Skeletal muscle tissue (tissue), 4 donors: ENCODE results near the gene GNA14. TPM values are rescaled to one million over a fixed set of nuclear protein-coding genes. Genes with fewer than 3 reads are reported as not detected.
"Not testable (repeated sequence)": the region's sequence is repeated elsewhere in the genome, so short reads cannot be mapped to it uniquely, and the experiment has no call there.

Source experiments
- H3K27ac ChIP-seq: one replicate; pipeline ENCODE4 v1.7.0; 2013; ENCODE audit warnings: mild to moderate bottlenecking, low read depth, low read length, inconsistent platforms
- H3K27me3 ChIP-seq, 3 donors: one replicate each; pipeline ENCODE4 v1.7.0; 2013; ENCODE audit warnings: low read length in 3 of 3; ENCODE audit not compliant: control insufficient read depth in 3 of 3, insufficient read depth in 3 of 3
- H3K36me3 ChIP-seq, 3 donors: one replicate each; pipeline ENCODE4 v1.7.0; 2013; ENCODE audit warnings: low read length in 3 of 3; ENCODE audit not compliant: control insufficient read depth in 3 of 3, insufficient read depth in 3 of 3
- H3K4me1 ChIP-seq, 3 donors: one replicate each; pipeline ENCODE4 v1.7.0; 2013; ENCODE audit warnings: low read length in 3 of 3, mild to moderate bottlenecking in 3 of 3; ENCODE audit not compliant: control insufficient read depth in 3 of 3, insufficient read depth in 3 of 3
- H3K4me3 ChIP-seq, 3 donors: one replicate each; pipeline ENCODE4 v1.7.0; 2013; ENCODE audit warnings: low read length in 3 of 3
- H3K9ac ChIP-seq, 3 donors: one replicate each; pipeline ENCODE4 v1.7.0; 2013; ENCODE audit warnings: low read length in 3 of 3, mild to moderate bottlenecking in 3 of 3, moderate library complexity in 2 of 3, low read depth in 1 of 3
- H3K9me3 ChIP-seq, 3 donors: one replicate each; pipeline ENCODE4 v1.7.0; 2013; ENCODE audit warnings: low read length in 3 of 3; ENCODE audit not compliant: control insufficient read depth in 3 of 3
- total RNA-seq: library from RNA; depleted of rRNA; stranded (reverse); fragments of >200 nt; gene quantifications from one replicate; pipeline ENCODE4 v1.2.3, GENCODE V29; 2014
- donor health status: Osteomylitis.

The GNA14 gene
- total RNA-seq, 1 donor from 2014 or later, result 3.7 TPM

DNA sequence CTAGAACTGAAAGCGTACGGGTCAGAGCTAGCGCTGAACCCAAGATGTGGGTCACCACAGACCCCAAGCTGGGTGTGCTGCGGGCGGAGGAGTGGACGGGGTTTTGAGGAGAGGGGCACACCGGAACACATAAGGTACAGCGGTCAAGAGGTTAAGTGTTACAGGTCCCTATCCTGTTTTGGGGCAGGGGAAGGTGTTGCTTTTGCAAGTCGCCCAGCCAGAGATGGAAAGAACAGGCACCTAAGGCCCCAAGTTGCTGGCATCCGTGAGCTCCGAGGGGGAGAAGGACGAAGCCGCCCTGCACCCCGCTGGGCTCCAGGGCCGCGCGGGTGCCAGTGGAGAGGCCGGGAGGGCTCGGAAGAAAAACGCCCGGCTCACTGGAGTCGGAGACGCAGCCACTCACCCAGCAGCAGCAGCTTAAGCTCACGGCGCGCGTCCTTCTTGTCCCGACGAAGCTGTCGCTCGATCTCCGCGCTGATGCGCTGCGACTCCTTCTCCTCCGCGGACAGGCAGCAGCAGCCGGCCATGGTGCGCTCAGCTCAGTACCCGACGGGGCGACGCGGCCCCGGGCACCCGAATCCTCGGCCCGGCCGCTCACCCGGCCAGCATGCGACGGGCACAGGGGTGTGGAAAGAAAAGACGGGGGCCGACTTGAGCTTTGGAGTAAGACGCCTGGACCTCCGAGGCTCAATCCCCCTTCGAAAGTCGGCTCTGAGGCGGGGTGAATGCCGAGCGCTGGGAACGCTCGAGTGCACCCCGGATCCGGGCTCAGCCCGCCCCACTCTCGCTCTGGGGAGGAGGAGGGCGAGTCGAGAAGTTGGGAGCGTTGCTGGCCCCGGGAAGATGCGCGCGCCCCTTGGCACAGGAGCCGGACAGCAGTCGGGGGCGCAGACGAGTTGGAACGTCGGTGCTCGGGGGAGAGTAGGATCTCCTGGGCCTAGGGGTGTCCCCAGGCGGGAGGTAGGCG, 572 bp downstream of the GNA14 start:
- peak overlapping the region; percentile 63 to 79 (median 74) for H3K4me3 ChIP-seq
- no peaks in the 10 kb centered on the region for H3K36me3 ChIP-seq
- peak overlapping the region; percentile 33 to 73 (median 47) for H3K9ac ChIP-seq
- no peaks in the 10 kb centered on the region for H3K9me3 ChIP-seq
- peaks cover 7 to 31% (median 24%) of the 10 kb centered on the region in 3 donors for H3K27me3 ChIP-seq
- H3K4me1 ChIP-seq, result peaks cover 5 to 15% (median 11%) of the 10 kb centered on the region in 3 donors
- peak overlapping the region; percentile 33 for H3K27ac ChIP-seq

- peaks cover 7 to 28% (median 26%) of the 10 kb centered on the region in 3 donors for H3K27me3 ChIP-seq
- peaks cover 5 to 10% (median 9%) of the 10 kb centered on the region in 3 donors for H3K4me1 ChIP-seq
- H3K4me3 ChIP-seq, result no peak overlapping the region
- no peaks in the 10 kb centered on the region for H3K36me3 ChIP-seq
- no peak overlapping the region for H3K9ac ChIP-seq
- H3K9me3 ChIP-seq, result no peaks in the 10 kb centered on the region
- H3K27ac ChIP-seq, result no peak overlapping the region
Measured at GRCh38 chr9:77643871-77644270, 4.3 kb downstream of the GNA14 start.

DNA sequence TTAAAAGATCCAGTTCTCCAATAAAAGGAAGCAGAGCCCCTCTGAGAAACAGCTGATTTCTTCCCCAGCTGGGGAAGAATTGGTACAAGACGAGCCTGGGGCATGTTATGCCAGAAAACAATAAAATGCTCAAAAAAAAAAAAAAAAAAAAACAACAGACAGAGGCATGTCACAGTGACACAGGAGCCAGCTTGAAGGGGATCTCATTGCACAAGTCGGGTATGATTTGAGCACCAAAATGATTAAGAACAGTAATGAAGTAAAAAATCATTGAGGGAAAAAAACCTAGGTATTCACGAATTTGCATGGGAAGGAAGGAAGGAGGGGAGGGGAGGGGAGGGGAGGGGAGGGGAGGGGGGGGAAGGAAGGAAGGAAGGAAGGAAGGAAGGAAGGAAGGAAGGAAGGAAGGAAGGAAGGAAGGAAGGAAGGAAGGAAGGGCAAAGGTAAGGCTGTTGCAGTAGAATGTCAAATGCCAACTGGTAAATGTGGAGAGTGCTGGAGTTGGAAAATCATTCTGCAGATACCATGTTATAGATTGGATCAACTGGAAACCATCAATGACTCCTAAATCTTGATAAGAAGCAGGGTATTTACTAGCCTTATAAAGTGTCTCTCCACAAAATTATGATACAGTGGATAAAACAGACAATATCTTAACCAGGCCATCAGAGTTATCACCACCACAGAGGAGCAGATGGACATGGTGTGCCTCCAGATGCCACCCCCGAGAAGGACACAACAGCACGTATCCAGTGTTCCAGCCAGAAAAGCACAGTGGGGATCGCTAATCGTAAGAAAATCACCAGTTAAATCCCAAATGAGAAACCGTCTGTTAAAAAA, 7.2 kb downstream of the GNA14 start:
- Histone ChIP-seq H3K4me3 (no peak overlapping the region), H3K27ac (no peak overlapping the region), H3K36me3 (no peaks in the 10 kb centered on the region), H3K4me1 (no peaks in the 10 kb centered on the region), H3K9me3 (no peaks in the 10 kb centered on the region), H3K27me3 (peaks cover 0 to 5% (median 4%) of the 10 kb centered on the region in 3 donors), H3K9ac (no peak overlapping the region)

DNA sequence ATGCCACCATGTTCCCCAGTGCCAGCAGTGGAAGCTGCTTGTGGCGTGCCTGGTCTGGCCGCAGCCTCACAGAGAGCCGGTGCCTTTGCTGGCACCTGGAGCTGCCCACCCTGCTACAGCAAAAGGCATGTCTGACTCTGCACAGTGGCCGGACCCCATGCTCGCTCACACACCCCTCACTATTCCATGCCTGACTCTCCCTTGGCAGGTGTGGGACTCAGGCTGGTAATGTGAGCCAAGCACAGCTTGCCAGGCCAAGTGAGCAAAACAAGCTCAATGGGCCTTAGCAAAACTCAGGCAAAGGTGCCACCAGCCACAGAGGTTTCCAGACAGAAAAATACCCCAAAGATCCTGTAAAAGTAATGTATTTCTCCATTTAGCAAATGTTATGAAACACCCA, 15.5 kb downstream of the GNA14 start:
- H3K27ac ChIP-seq, result no peak overlapping the region
- H3K4me1 ChIP-seq, result peaks cover 0 to 3% (median 0%) of the 10 kb centered on the region in 3 donors
- H3K27me3 ChIP-seq, result no peaks in the 10 kb centered on the region
- H3K36me3 ChIP-seq, result no peaks in the 10 kb centered on the region
- H3K9ac ChIP-seq, result no peak overlapping the region
- H3K4me3 ChIP-seq, result no peak overlapping the region
- H3K9me3 ChIP-seq, result no peaks in the 10 kb centered on the region

GRCh38 chr9:77628864-77629263, 19.3 kb downstream of the GNA14 start:
- not testable (repeated sequence) for H3K4me3 ChIP-seq, H3K4me1 ChIP-seq, H3K9me3 ChIP-seq, H3K9ac ChIP-seq, H3K36me3 ChIP-seq, H3K27ac ChIP-seq, H3K27me3 ChIP-seq

DNA sequence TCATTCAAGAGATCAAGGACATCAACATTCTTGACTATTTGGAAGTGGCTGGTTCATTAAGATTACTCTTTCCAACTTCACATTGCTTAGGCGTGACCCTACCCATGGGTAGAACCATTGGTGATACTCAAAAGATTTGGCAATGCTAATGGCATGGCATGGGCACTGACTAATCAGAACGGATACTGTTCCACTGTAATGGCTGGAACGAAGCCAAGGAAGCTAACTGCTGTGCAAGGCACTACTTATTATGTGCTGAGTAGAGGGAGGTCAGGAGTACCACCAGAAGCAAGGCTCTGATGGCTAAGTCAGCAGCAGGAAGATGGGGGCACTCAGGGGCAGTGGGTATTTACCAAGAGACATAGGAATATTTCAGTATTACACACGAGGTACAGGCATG, 31.9 kb downstream of the GNA14 start:
- Histone ChIP-seq H3K9me3 (no peaks in the 10 kb centered on the region), H3K27ac (no peak overlapping the region), H3K27me3 (no peaks in the 10 kb centered on the region), H3K36me3 (no peaks in the 10 kb centered on the region), H3K9ac (no peak overlapping the region), H3K4me3 (no peak overlapping the region), H3K4me1 (no peaks in the 10 kb centered on the region)

GRCh38 chr9:77614645-77615044, 33.5 kb downstream of the GNA14 start:
- no peaks in the 10 kb centered on the region for H3K36me3 ChIP-seq
- no peak overlapping the region for H3K27ac ChIP-seq
- no peak overlapping the region for H3K9ac ChIP-seq
- no peaks in the 10 kb centered on the region for H3K27me3 ChIP-seq
- no peaks in the 10 kb centered on the region for H3K9me3 ChIP-seq
- no peak overlapping the region for H3K4me3 ChIP-seq
- no peaks in the 10 kb centered on the region for H3K4me1 ChIP-seq

- H3K9ac ChIP-seq, result no peak overlapping the region
- H3K9me3 ChIP-seq, result no peaks in the 10 kb centered on the region
- H3K36me3 ChIP-seq, result no peaks in the 10 kb centered on the region
- H3K27me3 ChIP-seq, result no peaks in the 10 kb centered on the region
- H3K4me3 ChIP-seq, result no peak overlapping the region
- peak overlapping the region; percentile 54 for H3K27ac ChIP-seq
- no peaks in the 10 kb centered on the region for H3K4me1 ChIP-seq
Measured at GRCh38 chr9:77606526-77606925, 41.6 kb downstream of the GNA14 start.

GRCh38 chr9:77605449-77606220, 42.5 kb downstream of the GNA14 start:
- no peak overlapping the region for H3K4me3 ChIP-seq

More at GRCh38 chr9:77605449-77606220, 42.5 kb downstream of the GNA14 start:
- Histone ChIP-seq H3K27ac (peak overlapping the region; percentile 54), H3K4me1 (no peaks in the 10 kb centered on the region), H3K36me3 (no peaks in the 10 kb centered on the region), H3K27me3 (no peaks in the 10 kb centered on the region), H3K9me3 (no peaks in the 10 kb centered on the region), H3K9ac (no peak overlapping the region)
